COLO668 (cell line): Measurements from ENCODE around the gene MAMLD1.

Source experiments
- DNase-seq: peaks from one replicate; lab custom pipeline; 2025; ENCODE audit not compliant: unreplicated experiment; lab: John Stamatoyannopoulos, UW

The MAMLD1 gene

DNA sequence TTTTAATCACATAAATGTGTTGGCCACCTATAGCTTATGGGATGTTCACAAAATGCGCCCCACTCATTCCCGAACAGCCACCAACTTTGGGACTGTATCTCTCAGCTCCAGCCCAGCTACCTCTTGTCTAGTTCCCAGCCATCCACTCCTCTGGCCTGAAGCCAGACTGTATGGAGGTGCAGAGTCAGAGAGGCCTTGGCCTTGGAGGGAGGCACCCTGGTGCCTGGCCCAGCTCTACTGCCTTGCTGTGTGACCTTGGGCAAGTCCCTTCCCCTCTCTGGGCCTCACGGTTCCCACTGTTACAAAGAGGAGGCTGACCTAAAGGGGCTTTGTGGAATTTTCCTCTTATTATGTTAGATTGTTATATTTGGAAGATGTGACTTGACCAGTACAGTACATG is 13.9 kb downstream of the MAMLD1 start:
- DNase-seq = no peak

DNA sequence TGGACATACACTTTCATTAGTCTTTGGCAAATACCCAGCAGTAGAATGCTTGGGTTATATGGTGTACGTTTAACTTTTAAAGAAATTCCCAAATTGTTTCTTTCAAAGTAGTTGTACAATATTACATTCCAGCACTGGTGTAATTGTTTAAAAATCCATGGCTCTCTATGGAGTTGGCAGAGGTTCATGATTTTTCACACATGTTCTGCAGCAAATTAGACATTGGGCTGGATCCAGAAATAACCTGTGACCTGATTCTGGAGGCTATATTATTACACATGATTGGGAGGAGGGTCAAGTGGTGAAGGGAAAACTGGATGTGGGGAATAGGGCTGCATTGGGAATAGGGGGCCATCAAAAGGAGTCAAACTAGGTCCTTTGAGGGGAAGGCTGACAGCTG is 41.9 kb downstream of the MAMLD1 start:
- no peak for DNase-seq

DNA sequence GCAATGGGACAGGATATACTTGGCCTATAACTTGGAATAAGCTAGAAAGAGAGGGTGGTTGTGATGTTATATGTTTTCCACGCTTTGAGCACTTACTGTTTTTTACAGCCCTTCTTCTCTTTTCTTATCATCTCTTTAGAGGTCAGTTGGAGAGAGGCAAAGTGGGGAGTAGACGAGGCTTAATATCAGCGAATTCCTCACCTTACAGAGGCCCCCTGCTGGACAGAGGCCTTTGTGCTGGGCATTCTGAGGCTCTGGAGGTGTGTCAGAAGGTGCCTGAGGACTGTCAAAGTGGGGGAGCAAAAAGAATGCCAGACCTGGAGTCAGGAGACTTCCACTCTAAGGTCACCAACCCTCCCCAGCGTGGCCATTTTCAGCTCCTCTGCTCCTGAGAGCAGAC is 42.5 kb downstream of the MAMLD1 start:
- DNase-seq = no peak

DNA sequence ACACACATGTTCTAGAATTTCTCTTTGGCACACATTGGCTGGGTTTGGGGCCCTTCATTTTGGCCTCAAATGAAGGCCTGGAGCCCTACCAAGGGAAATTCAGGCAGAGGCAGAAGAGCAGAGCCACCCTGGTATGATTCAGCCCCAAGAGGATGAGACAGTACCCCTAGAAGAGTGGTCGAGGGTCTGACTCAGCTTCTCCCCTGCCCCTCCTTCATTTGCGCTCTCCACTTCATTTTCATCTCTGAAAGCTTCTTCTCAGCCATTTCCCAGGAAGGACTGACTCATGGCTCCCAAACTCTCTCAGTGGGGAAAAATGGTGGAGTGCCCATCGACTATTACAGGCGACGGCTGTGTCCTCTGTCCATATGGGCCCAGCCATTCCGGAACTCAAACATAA is 43.5 kb downstream of the MAMLD1 start:
- DNase-seq = no peak

DNA sequence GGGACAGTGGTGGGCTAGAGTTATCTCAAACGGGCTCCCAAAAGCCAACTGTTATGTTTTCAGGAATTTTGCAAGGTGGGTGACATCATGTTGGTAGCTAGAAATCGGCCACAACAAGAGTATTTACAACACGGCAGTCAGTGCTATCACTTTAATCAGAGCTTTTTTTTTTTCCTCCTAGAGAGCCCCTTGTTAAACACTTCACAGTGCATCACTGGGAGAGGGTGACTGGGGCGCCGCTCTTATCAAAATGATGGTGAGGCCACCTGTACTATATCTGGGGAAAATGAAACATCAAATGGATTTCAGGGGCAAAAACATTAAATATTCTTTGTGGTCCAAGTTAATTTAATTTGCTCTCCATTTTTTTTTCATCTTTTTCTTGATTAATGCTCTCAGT is 44.9 kb downstream of the MAMLD1 start:
- DNase-seq = no peak

DNA sequence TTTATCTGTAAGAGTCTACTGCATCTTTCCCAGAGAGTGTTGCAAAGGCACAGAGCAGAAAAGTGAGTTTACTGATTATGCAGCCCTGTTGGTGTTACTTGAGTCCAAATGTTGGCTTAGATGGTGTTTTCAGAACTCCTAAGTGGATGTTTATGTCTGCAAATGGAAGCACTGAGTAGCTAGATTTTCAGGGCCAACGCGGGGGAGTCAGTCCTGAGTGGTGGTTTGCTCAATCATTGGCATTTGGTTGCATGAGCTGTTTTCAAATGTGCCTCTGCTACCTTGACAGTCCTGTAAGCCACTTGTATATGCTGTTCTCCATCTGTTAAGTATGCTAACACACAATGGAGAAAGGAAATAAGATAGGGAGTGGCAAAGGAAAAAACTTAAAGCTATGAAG is 45.4 kb downstream of the MAMLD1 start:
- DNase-seq = no peak

DNA sequence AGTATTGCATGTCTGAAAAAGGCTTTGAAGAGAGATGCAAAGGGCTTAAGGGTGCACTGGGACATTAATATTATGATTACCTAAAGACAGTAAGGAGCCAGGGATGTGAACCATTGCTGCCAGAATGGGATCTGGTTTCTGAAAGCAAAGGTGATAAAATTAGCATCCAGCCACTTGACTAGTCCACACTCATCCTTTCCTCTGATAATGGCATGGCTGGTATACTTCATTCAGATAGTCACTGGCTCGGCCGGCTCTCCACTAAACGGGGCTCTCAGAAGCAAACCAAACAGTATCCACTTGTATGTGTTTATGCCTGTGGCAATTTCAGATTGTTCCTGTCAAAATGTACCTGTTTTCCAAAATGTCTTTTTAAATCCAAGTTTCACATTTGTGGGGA is 46.4 kb downstream of the MAMLD1 start:
- no peak for DNase-seq

DNA sequence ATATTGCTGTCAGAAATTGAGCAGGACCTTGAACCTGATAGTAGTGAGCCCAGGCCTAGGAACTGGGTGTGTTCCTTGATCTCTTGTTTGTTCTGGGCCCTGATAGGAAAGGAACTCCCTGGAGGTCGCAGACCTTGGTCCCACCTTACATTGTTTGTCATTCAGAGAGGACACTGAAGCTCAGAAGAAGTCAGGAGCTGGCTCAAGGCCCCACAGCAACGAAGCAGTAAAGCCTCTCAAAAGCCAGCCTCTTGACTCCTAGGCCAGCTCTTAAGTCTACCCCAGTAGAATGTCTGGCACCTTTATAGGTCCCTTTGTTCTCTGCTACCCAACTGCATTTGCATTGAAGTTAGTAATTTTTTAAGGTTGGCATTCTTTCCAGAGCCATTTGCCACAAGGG is 46.8 kb downstream of the MAMLD1 start:
- DNase-seq = no peak

DNA sequence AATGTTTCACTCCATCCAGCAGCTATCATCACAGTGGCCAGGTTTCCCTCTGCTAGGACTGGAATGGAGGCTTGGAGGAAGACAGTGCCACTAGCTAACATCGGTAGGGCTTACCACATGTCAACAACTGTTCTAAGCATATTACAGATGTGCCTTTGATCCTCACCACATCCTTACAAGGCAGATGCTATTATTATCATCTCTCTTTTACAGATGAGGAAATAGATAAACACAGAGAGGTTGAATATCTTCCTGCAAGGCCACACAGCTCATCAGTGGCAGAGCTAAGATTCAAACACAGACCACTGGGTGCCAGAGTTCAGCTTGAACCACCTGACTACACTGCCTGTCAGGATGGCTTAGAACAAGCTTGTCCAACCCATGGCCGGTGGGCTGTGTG is 47.4 kb downstream of the MAMLD1 start:
- DNase-seq = no peak

DNA sequence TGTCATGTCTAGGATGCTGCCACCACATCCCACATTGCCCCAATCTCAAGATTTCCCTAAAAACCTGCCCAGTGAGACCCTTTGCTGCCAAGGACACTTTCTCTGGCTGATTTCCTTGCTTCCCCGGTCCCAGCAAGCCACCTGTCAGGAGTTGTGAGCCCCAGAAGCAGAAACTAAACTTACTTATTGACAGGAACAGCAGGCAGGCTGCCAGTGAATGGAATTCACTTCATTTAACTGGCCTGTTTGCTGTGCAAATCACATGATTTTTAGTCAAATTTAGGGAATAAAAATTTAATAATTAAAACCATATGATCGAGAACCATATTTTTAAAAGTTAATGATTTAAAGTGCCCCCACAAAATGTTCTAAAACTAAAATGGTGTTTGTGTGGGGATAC is 48.5 kb downstream of the MAMLD1 start:
- no peak for DNase-seq

DNA sequence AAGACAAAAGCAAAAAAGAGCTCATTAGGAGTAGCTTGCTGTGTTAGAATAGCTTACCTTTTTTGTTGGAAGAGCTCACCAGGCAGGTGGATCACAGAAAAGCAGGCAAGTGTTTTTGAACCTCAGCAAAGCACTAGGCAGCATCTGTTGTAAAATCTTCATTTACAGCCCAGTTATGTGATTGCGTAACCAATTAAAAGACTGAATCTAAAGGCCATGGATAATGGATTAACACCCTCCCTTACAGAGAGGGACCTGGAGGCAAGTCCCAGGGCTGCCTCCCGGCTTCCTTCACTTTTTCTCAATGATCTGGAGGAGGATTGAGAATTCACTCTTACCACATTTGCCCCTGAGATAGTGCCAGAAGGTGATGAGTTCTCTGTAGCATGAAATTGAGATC is 51.1 kb downstream of the MAMLD1 start:
- no peak for DNase-seq

DNA sequence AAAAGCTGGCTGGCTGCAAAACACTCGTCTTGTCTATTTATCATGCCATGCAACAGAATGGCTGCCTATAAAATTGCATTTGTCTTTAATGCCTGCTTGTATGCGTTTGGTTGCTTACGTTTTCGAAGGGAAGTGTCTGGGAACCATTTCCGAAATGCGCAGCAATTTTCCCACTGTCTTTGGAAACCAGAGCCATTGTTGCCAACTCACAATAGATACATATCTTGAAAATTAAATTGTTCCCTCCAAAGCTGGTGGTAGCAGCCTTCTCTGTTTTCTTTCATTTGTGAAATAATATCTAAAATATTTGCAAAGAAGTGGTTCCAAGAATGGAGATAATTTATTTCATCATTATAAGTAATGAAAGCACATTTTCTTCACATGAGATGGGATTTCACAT is 53.4 kb downstream of the MAMLD1 start:
- DNase-seq = no peak

DNA sequence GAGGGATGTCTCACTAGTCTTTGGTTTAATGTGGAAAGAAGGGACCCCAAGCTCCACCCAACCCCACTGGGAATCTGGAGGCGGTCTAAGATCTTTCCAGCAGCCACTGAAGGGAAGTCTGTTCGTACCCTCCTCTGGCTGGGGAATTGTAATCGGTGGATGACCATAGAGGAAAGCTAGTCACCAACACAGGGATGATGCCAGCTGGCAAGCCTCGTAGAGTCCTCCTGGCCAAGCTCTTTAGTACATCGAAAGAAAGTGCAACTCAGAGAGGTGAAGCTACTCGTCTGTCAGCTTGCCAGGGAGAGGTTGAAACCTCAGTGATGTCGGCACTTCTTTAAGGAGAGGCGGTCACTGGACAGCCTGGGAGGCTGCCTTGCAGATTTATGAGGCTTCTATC is 58.7 kb downstream of the MAMLD1 start:
- DNase-seq = no peak

DNA sequence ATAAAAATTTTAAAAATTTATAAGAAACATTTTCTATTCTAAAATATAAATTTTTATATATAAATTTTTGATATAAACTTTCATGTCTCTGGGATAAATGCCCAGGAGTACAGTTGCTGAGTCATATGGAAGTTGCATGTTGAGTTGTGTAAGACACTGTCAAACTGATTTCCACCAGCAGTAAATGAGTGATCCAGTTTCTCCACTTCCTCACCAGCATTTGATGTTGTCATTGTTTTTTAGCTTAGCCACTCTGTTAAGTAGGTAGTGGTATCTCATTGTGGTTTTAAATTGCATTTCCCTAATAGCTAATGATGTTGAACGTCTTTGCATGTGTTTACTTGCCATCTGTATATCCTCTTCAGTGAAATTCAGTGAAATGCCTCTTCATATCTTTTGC is 66.5 kb downstream of the MAMLD1 start:
- no peak for DNase-seq

DNA sequence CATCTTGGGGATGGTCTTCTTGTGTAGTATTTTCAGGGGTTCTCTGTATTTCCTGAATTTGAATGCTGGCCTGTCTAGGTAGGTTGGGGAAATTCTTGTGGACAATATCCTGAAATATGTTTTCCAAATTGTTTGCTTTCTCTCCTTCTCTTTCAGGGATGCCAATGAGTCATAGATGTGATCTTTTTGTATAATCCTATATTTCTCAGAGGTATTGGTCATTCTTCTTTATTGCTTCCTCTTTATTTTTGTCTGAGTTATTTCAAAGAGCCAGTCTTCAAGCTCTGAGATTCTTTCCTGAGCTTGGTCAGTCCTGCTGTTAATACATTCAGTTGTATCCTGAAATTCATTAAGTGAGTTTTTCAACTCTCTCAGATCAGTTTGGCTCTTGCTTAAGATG is 73.1 kb downstream of the MAMLD1 start:
- no peak for DNase-seq

DNA sequence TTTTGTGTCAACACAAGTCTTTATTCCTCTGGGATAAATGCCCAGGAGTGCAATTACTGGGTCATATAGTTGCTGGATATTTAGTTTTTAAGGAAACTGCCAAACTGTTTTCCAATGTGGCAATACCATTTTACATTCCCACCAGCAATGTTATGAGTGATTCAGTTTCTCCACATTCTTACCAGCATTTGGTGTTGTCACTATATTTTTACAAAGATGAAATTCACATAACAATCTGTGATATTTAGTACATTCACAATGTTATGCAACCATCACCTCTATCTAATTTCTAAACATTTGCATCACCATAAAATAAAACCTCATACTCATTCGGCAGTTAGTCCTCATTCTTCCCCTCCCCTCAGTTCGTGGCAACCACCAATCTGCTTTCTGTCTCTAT is 75.0 kb downstream of the MAMLD1 start:
- no peak for DNase-seq

DNA sequence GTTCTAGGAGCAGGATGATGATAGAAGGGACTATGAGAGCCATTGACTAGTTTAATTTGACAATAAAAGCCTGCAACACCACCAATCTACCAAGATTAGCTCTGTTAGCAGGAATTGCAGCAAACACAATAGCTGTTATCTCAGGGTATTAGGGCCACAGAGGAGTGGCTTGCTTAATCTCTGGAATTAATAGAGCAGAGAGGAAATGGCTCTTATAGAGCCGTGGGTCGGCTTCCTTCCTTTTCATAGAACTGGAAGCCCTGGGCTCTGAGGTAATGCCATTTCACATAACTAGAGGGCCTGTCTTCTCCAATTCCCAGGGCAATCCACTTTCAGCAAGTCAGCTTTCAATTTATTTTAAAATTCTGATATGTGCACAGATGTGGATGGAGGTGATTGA is 83.0 kb downstream of the MAMLD1 start:
- DNase-seq = no peak

DNA sequence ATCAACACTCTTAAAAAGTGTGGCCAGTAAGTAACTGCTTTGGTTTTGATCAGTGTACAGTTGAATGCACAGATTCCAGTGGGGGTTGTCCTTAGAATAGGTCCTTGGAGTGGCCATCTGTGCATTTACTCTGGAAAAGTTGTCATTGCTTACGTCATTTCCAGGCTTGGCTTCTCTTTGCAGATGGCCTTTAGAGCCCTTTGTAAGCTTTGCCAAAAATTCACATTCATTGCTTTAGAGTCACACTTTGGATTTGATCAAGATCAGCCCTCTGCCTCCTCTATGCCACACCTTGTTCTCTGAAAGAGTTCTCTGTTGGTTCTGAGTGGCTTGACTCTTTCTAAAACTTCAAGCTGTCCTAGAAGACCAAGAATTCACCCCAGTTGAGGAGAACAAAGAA is 83.9 kb downstream of the MAMLD1 start:
- no peak for DNase-seq

DNA sequence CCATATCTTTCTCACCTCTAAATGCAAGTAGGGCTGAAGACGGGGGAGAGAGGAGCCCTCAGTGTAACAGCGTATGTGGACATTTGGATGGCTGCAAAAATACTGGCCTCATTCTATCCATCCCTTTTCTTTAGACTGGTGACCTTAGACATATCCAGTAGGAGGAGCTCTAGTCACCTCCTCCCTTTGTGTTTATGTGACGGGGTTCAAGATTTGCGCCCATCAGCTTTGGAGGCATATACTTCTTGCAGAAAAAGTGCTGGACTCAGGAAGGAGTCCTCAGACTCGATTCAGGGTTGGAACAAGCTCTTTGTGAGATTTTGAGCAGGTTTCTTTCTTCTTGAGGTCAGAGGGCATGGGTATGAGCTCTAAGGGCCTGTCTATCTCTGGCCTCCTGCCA is 86.2 kb downstream of the MAMLD1 start:
- no peak for DNase-seq

DNA sequence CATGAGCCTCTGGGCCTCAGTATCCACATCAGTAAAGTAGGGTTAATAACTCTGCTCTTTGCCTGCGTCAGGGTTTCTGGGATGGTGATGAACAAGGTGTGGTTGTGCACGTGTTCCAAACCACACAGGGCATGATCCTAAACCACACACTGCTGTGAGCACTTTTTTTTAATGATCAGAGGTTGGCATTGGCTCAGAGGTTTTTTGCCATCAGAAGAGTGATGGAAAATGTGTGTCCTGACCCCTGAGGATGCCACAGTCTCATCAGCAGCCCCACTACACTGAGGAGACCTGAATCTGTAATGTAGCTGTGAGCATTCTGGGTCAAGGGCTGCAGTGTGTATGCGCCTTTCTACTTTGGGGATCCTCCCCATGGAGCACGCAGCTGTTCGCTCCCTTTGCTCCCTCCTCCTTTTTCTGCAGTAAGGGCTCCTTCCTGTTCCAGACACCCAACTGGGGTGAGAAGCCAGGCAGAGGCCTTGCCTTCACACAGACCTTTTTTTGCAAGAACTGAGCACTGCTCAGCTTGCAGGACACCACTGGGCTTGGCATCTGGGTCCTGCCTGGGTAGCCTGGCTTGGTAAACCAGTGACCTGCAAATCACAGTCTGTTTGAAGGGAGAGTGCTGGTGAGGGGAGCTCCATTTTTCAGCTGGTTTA is 87.5 kb downstream of the MAMLD1 start:
- DNase-seq = no peak

DNA sequence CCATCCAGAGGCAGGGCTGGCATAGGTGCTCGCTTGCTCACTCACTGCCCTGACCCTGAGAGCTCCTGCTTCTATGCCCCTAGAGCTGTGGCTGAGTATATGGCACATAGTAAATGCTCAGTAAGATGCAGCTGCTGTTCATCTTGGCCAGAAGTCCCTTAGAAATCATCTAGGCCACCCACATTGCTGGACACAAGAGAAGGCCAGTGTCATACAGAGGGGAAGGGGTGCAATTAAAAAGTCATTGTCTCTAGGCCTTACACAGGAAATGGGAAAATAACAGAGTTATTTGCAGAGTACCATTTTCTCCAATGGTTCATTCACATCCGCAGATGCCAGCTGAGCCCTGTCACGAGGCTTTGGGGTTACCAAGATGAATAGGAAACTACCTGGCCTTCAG is 88.8 kb downstream of the MAMLD1 start:
- no peak for DNase-seq

DNA sequence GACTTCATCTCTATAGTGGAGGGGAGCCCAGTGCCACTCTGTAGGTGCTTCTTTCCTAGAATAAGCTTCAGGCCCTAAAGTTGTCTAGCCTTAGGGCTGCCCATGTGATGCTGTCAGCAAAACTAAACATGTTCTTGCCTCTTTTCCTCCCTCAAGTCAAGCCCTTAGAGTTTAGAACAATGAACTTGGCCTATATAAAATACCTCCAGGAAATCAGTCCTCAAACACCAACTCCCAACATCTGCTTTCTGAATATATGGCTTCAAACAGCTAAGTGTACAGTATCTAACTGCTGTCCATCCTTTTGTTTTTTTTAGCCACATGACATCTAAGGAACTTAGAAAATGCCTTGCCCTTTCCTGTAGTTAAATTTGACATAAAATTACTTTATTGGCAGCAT is 91.0 kb downstream of the MAMLD1 start:
- no peak for DNase-seq

DNA sequence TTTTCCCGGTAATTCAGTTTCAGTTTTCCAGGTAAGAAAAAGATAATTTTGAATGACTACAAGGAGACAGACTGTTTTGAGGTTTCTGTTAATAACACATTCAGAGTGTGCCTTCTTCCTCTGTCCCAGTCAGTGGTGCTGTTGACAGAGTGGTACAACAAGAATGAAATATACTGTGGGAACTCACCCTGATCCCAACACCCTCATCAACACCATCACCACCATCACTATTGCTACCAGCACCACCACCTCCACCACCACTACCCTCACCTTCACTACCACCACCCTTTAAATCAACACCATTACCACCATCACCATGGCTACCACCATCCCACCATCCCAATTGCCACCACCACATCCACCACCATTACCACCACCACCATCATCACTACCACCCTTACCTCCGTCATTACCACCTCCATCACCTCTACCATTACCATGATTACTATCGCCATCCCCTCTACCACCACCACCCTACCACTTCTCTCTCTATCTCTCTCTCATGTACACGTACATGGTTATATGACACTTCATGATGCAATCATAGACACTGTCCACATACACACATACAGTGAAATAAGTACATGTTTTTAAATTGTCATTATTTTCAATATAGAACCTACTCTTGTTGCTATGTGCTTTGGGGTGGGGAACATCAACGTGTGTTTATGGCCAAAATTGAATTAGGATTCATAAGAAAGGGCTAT is 91.5 kb downstream of the MAMLD1 start:
- no peak for DNase-seq
